SW480 (cell line): ENCODE measurements around the gene PRKCH.

Experiments used
- DNase-seq: peaks from one replicate; pipeline ENCODE4 v3.0.0-alpha.2; 2016; ENCODE audit warnings: low spot score

The PRKCH gene

GRCh38 chr14:61532763-61533162, 211.4 kb downstream of the PRKCH start:
- no peak for DNase-seq

GRCh38 chr14:61533513-61534255, 212.3 kb downstream of the PRKCH start:
- DNase-seq = no peak

GRCh38 chr14:61535032-61535431, 213.7 kb downstream of the PRKCH start:
- DNase-seq = no peak

GRCh38 chr14:61535458-61535857, 214.1 kb downstream of the PRKCH start:
- DNase-seq = no peak

- DNase-seq = peak; percentile 43
Measured at GRCh38 chr14:61536661-61537562, 215.5 kb downstream of the PRKCH start.

- DNase-seq = peak; percentile 95
Measured at GRCh38 chr14:61537563-61538463, 216.4 kb downstream of the PRKCH start.

GRCh38 chr14:61538464-61539022, 217.2 kb downstream of the PRKCH start:
- no peak for DNase-seq

GRCh38 chr14:61539631-61540030, 218.3 kb downstream of the PRKCH start:
- no peak for DNase-seq

GRCh38 chr14:61540931-61541330, 219.6 kb downstream of the PRKCH start:
- no peak for DNase-seq

- no peak for DNase-seq
Measured at GRCh38 chr14:61542848-61543790, 221.7 kb downstream of the PRKCH start.

- DNase-seq = no peak
Measured at GRCh38 chr14:61543946-61544345, 222.6 kb downstream of the PRKCH start.

GRCh38 chr14:61544448-61545330, 223.3 kb downstream of the PRKCH start:
- no peak for DNase-seq

GRCh38 chr14:61545726-61546455, 224.5 kb downstream of the PRKCH start:
- no peak for DNase-seq

GRCh38 chr14:61547186-61548069, 226.0 kb downstream of the PRKCH start:
- no peak for DNase-seq

GRCh38 chr14:61549425-61549824, 228.0 kb downstream of the PRKCH start:
- no peak for DNase-seq

- no peak for DNase-seq
Measured at GRCh38 chr14:61551384-61551783, 230.0 kb downstream of the PRKCH start.

- no peak for DNase-seq
Measured at GRCh38 chr14:61552241-61552640, 230.9 kb downstream of the PRKCH start.
